ENCODE results near the gene TRIM8. TPM values are rescaled to one million over a fixed set of nuclear protein-coding genes. Genes with fewer than 3 reads are reported as not detected.

The TRIM8 gene
- total RNA-seq, 3 donors from 2014 or later (not counting 1 experiment from before 2014, with no cell fraction given): 81.9 to 87.8 (median 86.2) TPM

DNA sequence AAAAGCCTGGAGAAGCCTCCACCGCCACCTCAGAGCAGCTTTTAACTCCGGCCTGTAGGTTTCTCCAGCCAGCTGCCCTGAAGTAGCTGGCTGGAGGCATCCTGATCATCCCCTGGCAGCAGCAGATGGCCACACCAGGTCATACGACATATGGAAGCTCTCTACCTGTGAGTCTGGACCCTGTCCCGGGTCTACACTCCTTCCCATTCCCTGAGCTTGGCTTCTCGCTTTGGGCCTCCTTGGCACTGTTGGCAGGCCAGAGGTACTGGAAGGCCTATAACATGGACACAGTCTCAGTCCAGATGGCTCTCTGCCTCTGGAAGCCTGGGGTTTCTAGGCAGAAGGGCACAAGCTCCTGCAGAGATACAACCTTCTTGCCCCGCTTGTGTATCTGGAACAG is 43.5 kb upstream of the TRIM8 start:
- Mint-ChIP-seq H3K36me3 (no peaks in the 10 kb centered on the region), H3K27me3 (ENCODE audit: low read depth in 2 of 2) (no peaks in the 10 kb centered on the region), H3K4me1 (no peaks in the 10 kb centered on the region), H3K4me3 (no peak overlapping the region), H3K9me3 (no peaks in the 10 kb centered on the region), H3K27ac (no peak overlapping the region)
- Histone ChIP-seq H3K9me3 (ENCODE audit: control insufficient read depth, insufficient read depth, low read length) (no peaks in the 10 kb centered on the region), H3K36me3 (ENCODE audit: control insufficient read depth, insufficient read depth, low read length) (peaks cover 48% of the 10 kb centered on the region), H3K27me3 (ENCODE audit: control insufficient read depth, insufficient read depth, low read length) (no peaks in the 10 kb centered on the region), H3K4me1 (ENCODE audit: control insufficient read depth, insufficient read depth, low read length) (no peaks in the 10 kb centered on the region), H3K4me3 (ENCODE audit: low read length) (no peak overlapping the region), H3K27ac (ENCODE audit: low read length) (no peak overlapping the region)
- TF ChIP-seq, protein P1, sequence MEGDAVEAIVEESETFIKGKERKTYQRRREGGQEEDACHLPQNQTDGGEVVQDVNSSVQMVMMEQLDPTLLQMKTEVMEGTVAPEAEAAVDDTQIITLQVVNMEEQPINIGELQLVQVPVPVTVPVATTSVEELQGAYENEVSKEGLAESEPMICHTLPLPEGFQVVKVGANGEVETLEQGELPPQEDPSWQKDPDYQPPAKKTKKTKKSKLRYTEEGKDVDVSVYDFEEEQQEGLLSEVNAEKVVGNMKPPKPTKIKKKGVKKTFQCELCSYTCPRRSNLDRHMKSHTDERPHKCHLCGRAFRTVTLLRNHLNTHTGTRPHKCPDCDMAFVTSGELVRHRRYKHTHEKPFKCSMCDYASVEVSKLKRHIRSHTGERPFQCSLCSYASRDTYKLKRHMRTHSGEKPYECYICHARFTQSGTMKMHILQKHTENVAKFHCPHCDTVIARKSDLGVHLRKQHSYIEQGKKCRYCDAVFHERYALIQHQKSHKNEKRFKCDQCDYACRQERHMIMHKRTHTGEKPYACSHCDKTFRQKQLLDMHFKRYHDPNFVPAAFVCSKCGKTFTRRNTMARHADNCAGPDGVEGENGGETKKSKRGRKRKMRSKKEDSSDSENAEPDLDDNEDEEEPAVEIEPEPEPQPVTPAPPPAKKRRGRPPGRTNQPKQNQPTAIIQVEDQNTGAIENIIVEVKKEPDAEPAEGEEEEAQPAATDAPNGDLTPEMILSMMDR (IDR thresholded peaks at IDR 0.05): no peak
- no peak for ATAC-seq
- intact Hi-C loops (cut with micrococcal nuclease): no loop called here
- DNase-seq: no peak
- WGBS (ENCODE audit: insufficient coverage): 98% methylated on average over 6 of the region's 6 CpGs

DNA sequence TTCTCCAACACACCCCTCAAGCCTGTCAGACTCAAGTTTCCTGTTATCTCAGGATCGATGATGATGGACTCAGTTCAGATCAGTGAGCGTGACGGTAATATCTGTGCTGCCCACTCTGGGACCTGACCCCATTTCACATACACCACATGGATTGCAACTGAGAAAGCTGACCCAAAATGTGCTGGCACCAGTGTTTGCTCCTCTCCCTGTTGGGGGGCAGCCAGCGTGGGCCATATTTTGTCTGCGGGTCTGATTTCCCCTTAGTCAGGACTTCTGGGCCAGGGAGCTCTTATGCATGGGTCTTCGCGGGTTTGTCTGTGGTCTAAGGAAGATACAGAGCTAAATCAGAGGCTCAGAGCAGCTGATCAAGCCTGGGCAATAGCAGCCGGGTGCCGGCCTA is 42.6 kb upstream of the TRIM8 start:
- intact Hi-C loops (cut with micrococcal nuclease): no loop called here
- no peaks in the 10 kb centered on the region for H3K27me3 ChIP-seq (ENCODE audit: control insufficient read depth, insufficient read depth, low read length)
- DNase-seq (no peak), ATAC-seq (no peak)
- no peaks in the 10 kb centered on the region for H3K9me3 ChIP-seq (ENCODE audit: control insufficient read depth, insufficient read depth, low read length)
- H3K4me3 ChIP-seq (ENCODE audit: low read length): no peak overlapping the region
- H3K4me1 Mint-ChIP-seq: no peaks in the 10 kb centered on the region
- no peak overlapping the region for H3K4me3 Mint-ChIP-seq
- TF ChIP-seq, protein P1 (IDR thresholded peaks at IDR 0.05): no peak
- no peak overlapping the region for H3K27ac ChIP-seq (ENCODE audit: low read length)
- H3K27ac Mint-ChIP-seq: no peak overlapping the region
- H3K36me3 ChIP-seq (ENCODE audit: control insufficient read depth, insufficient read depth, low read length): peaks cover 48% of the 10 kb centered on the region
- WGBS (ENCODE audit: insufficient coverage): 88% methylated on average over 9 of the region's 9 CpGs
- no peaks in the 10 kb centered on the region for H3K27me3 Mint-ChIP-seq (ENCODE audit: low read depth in 2 of 2)
- H3K4me1 ChIP-seq (ENCODE audit: control insufficient read depth, insufficient read depth, low read length): no peaks in the 10 kb centered on the region
- no peaks in the 10 kb centered on the region for H3K9me3 Mint-ChIP-seq
- H3K36me3 Mint-ChIP-seq: no peaks in the 10 kb centered on the region

DNA sequence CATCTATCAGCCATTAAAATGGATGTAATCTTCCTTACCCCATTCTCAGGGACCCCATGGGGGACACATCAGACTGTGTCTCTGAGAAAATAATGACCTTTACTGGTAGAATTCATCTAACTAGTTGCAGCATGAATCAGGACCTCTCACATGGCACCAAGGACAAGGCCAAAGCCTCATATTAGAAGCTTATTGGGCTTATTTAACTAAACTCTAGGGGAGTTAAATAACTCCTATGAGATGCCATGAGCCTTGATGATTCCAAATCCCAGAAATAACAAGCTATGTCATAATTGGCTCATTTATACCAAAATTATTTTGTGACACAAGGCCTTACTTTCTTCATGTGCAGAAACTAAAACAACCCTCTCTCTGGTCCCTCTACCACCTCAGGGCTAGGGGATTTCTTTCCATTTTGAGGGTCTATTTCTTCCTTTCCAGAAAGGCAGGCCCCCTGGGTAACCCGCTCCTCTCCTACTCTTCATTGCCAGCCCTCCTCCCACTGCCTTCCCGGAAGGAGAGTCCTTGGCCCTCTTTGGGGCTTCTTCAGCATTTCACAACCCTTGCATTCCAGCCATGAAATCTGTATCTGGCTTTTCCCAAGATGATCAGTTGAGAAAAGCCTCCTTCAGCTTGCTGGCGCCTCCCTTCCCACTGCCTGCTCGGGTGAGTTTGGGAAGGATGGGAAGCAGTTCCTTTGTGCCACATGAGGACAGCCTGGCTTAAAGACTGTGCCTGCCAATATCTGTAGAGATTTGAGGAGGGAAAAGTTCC is 41.8 kb upstream of the TRIM8 start:
- TF ChIP-seq, protein P1 (IDR thresholded peaks at IDR 0.05): no peak
- ATAC-seq: no peak
- Histone ChIP-seq H3K9me3 (ENCODE audit: control insufficient read depth, insufficient read depth, low read length) (no peaks in the 10 kb centered on the region), H3K27me3 (ENCODE audit: control insufficient read depth, insufficient read depth, low read length) (no peaks in the 10 kb centered on the region), H3K27ac (ENCODE audit: low read length) (no peak overlapping the region), H3K4me1 (ENCODE audit: control insufficient read depth, insufficient read depth, low read length) (no peaks in the 10 kb centered on the region), H3K4me3 (ENCODE audit: low read length) (no peak overlapping the region), H3K36me3 (ENCODE audit: control insufficient read depth, insufficient read depth, low read length) (peaks cover 45% of the 10 kb centered on the region)
- intact Hi-C loops (cut with micrococcal nuclease): no loop called here
- Mint-ChIP-seq H3K36me3 (no peaks in the 10 kb centered on the region), H3K27ac (no peak overlapping the region), H3K27me3 (ENCODE audit: low read depth in 2 of 2) (no peaks in the 10 kb centered on the region), H3K9me3 (no peaks in the 10 kb centered on the region), H3K4me3 (no peak overlapping the region), H3K4me1 (no peaks in the 10 kb centered on the region)
- 96% methylated on average over 4 of the region's 4 CpGs for WGBS (ENCODE audit: insufficient coverage)
- no peak for DNase-seq

DNA sequence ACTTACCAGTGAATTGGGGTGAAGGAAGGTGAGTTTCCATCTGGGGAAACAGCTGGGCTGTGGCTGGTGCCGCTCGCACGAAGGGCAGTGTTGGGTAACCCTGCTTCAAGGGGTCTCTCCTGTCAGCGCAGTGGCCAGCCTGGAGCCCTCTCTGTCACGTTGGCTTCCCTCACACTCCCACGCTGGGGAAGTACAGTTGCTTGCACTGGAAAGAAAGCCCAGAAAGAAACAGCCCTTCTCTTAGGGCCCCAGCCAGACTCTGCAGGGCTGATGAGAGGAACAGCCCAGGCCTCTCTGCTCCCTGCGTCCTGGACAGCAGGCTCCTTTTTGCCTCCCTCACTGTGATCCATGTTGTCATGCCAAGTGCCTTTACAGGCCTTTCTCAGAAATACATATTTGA is 40.3 kb upstream of the TRIM8 start:
- TF ChIP-seq, protein P1 (IDR thresholded peaks at IDR 0.05): no peak
- no peak overlapping the region for H3K4me3 Mint-ChIP-seq
- intact Hi-C loops (cut with micrococcal nuclease): no loop called here
- Histone ChIP-seq H3K27me3 (ENCODE audit: control insufficient read depth, insufficient read depth, low read length) (no peaks in the 10 kb centered on the region), H3K4me3 (ENCODE audit: low read length) (no peak overlapping the region), H3K36me3 (ENCODE audit: control insufficient read depth, insufficient read depth, low read length) (peaks cover 34% of the 10 kb centered on the region), H3K9me3 (ENCODE audit: control insufficient read depth, insufficient read depth, low read length) (no peaks in the 10 kb centered on the region), H3K4me1 (ENCODE audit: control insufficient read depth, insufficient read depth, low read length) (no peaks in the 10 kb centered on the region), H3K27ac (ENCODE audit: low read length) (no peak overlapping the region)
- H3K9me3 Mint-ChIP-seq: no peaks in the 10 kb centered on the region
- no peak overlapping the region for H3K27ac Mint-ChIP-seq
- DNase-seq: no peak
- no peaks in the 10 kb centered on the region for H3K27me3 Mint-ChIP-seq (ENCODE audit: low read depth in 2 of 2)
- H3K4me1 Mint-ChIP-seq: no peaks in the 10 kb centered on the region
- WGBS (ENCODE audit: insufficient coverage): 71% methylated on average over 7 of the region's 7 CpGs
- no peak for ATAC-seq
- no peaks in the 10 kb centered on the region for H3K36me3 Mint-ChIP-seq

Data from natural killer cell (primary cell).